HUES6 (cell line): Measurements from ENCODE around the gene POU5F1.
"Not testable (repeated sequence)": the region's sequence is repeated elsewhere in the genome, so short reads cannot be mapped to it uniquely, and the experiment has no call there.

Source experiments
- H3K27ac ChIP-seq: 2 replicates; pipeline ENCODE4 v1.7.0; 2013; ENCODE audit warnings: low read depth, mild to moderate bottlenecking, low read length, inconsistent platforms
- H3K27me3 ChIP-seq: 2 replicates; pipeline ENCODE4 v1.6.1; 2013; ENCODE audit warnings: low read length; ENCODE audit not compliant: control insufficient read depth, insufficient read depth
- H3K36me3 ChIP-seq: 2 replicates; pipeline ENCODE4 v1.6.1; 2013; ENCODE audit warnings: low read length; ENCODE audit not compliant: control insufficient read depth, insufficient read depth
- H3K4me1 ChIP-seq: 2 replicates; pipeline ENCODE4 v1.6.1; 2013; ENCODE audit warnings: low read length; ENCODE audit not compliant: control insufficient read depth, insufficient read depth
- H3K4me3 ChIP-seq: 2 replicates; pipeline ENCODE4 v1.5.1; 2013; ENCODE audit warnings: low read depth, low read length
- H3K9ac ChIP-seq: one replicate; pipeline ENCODE4 v1.6.1; 2013; ENCODE audit warnings: mild to moderate bottlenecking, low read length
- H3K9me3 ChIP-seq: 2 replicates; pipeline ENCODE4 v1.6.1; 2013; ENCODE audit warnings: low read depth, low read length; ENCODE audit not compliant: control insufficient read depth, insufficient read depth

POU5F1 gene

GRCh38 chr6:31170600-31170881 is at the start of gene POU5F1:
TSS of gene POU5F1 (minus strand) at chr6:31170682. CDS start at chr6:31170620, 62 bp downstream.
- peak within 1 kb of the TSS; percentile 96 for H3K27ac ChIP-seq
- peak within 1 kb of the TSS; percentile 95 for H3K9ac ChIP-seq
- H3K4me3 ChIP-seq = peak within 1 kb of the TSS; percentile 72
- H3K4me1 ChIP-seq = peaks cover 49% of the 10 kb centered on the region
- H3K27me3 ChIP-seq = peaks cover 8% of the 10 kb centered on the region; the same call in 1 of the 2 replicates
- peaks cover 30% of the 10 kb centered on the region for H3K36me3 ChIP-seq
- no peaks in the 10 kb centered on the region for H3K9me3 ChIP-seq

- Histone ChIP-seq H3K9ac (no peak overlapping the region), H3K27me3 (no peaks in the 10 kb centered on the region), H3K27ac (no peak overlapping the region), H3K9me3 (peaks cover 28% of the 10 kb centered on the region), H3K4me3 (no peak overlapping the region), H3K4me1 (no peaks in the 10 kb centered on the region), H3K36me3 (no peaks in the 10 kb centered on the region)
Measured at GRCh38 chr6:31216208-31216898, 45.9 kb upstream of the POU5F1 start.

GRCh38 chr6:31215216-31215615 is 44.7 kb upstream of the POU5F1 start:
- not testable (repeated sequence) for H3K27me3 ChIP-seq, H3K4me3 ChIP-seq, H3K9ac ChIP-seq, H3K36me3 ChIP-seq, H3K27ac ChIP-seq, H3K4me1 ChIP-seq
- peaks cover 28% of the 10 kb centered on the region for H3K9me3 ChIP-seq

DNA sequence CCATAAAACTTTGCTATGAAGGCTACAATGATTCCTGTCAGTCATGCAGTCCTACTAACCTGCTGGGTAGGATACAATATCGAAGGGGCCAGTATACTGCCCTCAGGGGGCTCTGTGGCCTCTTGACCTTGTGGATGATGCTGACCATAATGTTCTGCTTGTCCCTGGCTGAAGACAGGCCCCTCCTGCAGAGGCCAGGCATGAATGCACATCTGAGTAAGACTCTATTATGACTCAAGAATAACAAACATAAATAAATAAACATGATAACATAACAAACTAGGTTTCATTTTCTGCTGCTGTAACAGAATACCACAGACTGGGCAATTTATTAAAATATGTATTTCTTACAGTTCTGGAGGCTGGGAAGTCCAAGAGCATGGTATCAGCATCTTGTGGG is 44.0 kb upstream of the POU5F1 start:
- Histone ChIP-seq H3K4me3 (no peak overlapping the region), H3K27ac (no peak overlapping the region), H3K36me3 (no peaks in the 10 kb centered on the region), H3K9me3 (peaks cover 28% of the 10 kb centered on the region), H3K9ac (no peak overlapping the region), H3K27me3 (no peaks in the 10 kb centered on the region), H3K4me1 (peaks cover 10% of the 10 kb centered on the region)

GRCh38 chr6:31210741-31211532 is 40.5 kb upstream of the POU5F1 start:
- no peaks in the 10 kb centered on the region for H3K36me3 ChIP-seq

GRCh38 chr6:31210123-31210522 is 39.6 kb upstream of the POU5F1 start:
- H3K9ac ChIP-seq = no peak overlapping the region
- H3K4me3 ChIP-seq = no peak overlapping the region
- no peak overlapping the region for H3K27ac ChIP-seq
- 0 out of 2 replicates have a peak, but pooled peaks cover 4% of the 10 kb centered on the region for H3K9me3 ChIP-seq
- no peaks in the 10 kb centered on the region for H3K36me3 ChIP-seq
- H3K4me1 ChIP-seq = peaks cover 10% of the 10 kb centered on the region
- H3K27me3 ChIP-seq = no peaks in the 10 kb centered on the region

More at GRCh38 chr6:31210741-31211532, 40.5 kb upstream of the POU5F1 start:
- no peak overlapping the region for H3K9ac ChIP-seq
- peaks cover 10% of the 10 kb centered on the region for H3K4me1 ChIP-seq
- H3K27me3 ChIP-seq = no peaks in the 10 kb centered on the region
- H3K27ac ChIP-seq = no peak overlapping the region
- no peak overlapping the region for H3K4me3 ChIP-seq
- H3K9me3 ChIP-seq = peaks cover 12% of the 10 kb centered on the region

GRCh38 chr6:31209137-31209536 is 38.7 kb upstream of the POU5F1 start:
- H3K4me3 ChIP-seq = no peak overlapping the region
- H3K36me3 ChIP-seq = no peaks in the 10 kb centered on the region
- H3K9me3 ChIP-seq = no peaks in the 10 kb centered on the region
- H3K27ac ChIP-seq = no peak overlapping the region
- H3K27me3 ChIP-seq = no peaks in the 10 kb centered on the region
- no peak overlapping the region for H3K9ac ChIP-seq
- H3K4me1 ChIP-seq = peaks cover 10% of the 10 kb centered on the region

- Histone ChIP-seq H3K4me3 (no peak overlapping the region), H3K9me3 (no peaks in the 10 kb centered on the region), H3K9ac (no peak overlapping the region), H3K4me1 (peaks cover 16% of the 10 kb centered on the region), H3K27me3 (no peaks in the 10 kb centered on the region), H3K27ac (no peak overlapping the region), H3K36me3 (no peaks in the 10 kb centered on the region)
Measured at GRCh38 chr6:31208506-31208905, 38.0 kb upstream of the POU5F1 start.

DNA sequence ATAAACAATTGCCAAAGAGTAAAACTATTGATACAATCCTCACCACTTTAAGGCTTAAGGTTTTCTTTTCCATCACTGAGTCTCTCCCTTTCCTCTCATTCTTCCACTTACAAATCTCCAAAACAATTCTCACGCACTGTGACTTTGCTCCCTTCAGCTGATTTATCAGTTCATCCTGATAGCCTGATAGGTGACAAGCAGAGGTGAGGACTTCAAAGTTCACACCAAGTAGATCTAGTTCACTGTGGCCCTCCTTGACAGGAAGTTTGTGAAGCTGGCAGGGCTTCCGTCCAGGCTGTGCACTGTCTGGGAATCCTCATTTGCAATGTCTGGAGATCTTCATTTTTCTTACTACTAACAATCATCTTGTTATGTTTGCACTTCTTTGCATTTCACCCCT is 35.2 kb upstream of the POU5F1 start:
- Histone ChIP-seq H3K27ac (no peak overlapping the region), H3K36me3 (no peaks in the 10 kb centered on the region), H3K9me3 (0 out of 2 replicates have a peak, but pooled peaks cover 4% of the 10 kb centered on the region), H3K9ac (no peak overlapping the region), H3K4me1 (peaks cover 27% of the 10 kb centered on the region), H3K27me3 (no peaks in the 10 kb centered on the region), H3K4me3 (no peak overlapping the region)

DNA sequence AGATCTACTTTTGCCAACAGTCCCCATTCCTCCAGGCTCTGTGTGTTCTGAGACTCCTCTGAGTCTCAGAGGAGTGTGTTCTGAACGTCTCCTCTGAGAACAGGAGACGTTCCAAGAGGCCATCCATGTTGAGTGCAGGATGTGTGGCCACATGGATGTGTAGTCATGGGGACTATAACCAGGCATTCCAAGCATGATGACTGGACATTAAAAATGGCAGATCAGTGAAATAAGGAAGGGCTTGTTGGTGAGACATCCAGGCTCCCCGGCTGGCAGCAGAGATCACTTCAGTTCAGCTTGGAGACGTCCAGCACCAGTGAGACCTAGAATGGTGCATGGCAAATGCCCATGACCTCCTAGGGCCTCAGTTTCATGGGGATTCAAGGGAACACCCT is 34.3 kb upstream of the POU5F1 start:
- Histone ChIP-seq H3K4me3 (no peak overlapping the region), H3K9ac (no peak overlapping the region), H3K36me3 (no peaks in the 10 kb centered on the region), H3K27me3 (no peaks in the 10 kb centered on the region), H3K27ac (no peak overlapping the region), H3K4me1 (peaks cover 22% of the 10 kb centered on the region), H3K9me3 (0 out of 2 replicates have a peak, but pooled peaks cover 4% of the 10 kb centered on the region)

- 0 out of 2 replicates have a peak, but pooled peaks cover 4% of the 10 kb centered on the region for H3K9me3 ChIP-seq
- peak overlapping the region; percentile 32; the same call in 1 of the 2 replicates for H3K27ac ChIP-seq
- no peaks in the 10 kb centered on the region for H3K36me3 ChIP-seq
- H3K9ac ChIP-seq = no peak overlapping the region
- H3K4me1 ChIP-seq = peaks cover 22% of the 10 kb centered on the region
- no peak overlapping the region for H3K4me3 ChIP-seq
- H3K27me3 ChIP-seq = no peaks in the 10 kb centered on the region
Measured at GRCh38 chr6:31203345-31203979, 33.0 kb upstream of the POU5F1 start.
